HG02870 (cell line): ENCODE results near the gene RNF34.

ENCODE experiments used
- ATAC-seq: cut with Tn5 transposase; IDR thresholded peaks from one replicate; pipeline ENCODE4 v1.9.1; 2021; ENCODE audit warnings: mild to moderate bottlenecking, moderate library complexity; ENCODE audit not compliant: unreplicated experiment

RNF34 gene

DNA sequence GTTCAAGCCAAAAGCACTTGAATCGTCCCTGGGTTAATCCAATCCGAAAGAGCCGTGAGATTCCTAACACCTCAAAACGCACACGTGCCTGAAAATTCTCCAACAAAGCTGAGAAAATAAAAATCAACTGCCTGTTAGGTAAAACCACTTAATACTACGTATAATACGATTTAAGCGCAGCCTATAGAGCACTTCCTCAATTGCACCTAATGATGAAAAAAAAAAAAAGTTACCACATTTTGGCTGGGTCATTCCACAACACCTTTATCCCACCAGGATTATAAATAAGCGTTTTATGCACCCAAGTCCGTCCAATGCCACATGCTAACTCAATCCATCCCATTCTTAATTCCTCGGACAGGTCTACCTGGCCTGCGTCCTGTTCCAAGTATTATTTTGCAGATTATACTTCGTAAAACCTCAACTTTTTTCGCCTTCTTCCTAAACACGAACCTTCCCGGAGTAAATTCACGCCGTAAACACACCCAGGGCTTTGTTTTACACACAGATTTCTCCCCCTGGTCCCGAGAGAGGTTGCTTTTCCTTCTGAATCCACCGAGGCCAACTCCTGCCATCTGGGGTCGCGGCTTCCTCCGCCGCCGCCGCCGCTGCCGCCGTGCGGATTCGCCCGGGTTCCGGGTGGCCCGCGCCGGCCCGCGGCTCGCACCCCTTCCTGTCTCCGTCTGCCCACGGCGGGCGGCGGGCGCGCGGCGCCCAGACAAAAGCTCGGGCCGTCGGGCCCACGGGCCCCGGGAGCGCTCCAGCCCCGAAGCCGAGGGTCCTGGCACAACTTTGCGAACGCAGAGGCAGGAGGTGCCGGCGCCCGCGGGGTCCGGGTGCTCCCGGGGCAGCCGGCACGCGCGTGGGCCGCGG, 66.2 kb downstream of the RNF34 start:
- peak; percentile 7 for ATAC-seq

DNA sequence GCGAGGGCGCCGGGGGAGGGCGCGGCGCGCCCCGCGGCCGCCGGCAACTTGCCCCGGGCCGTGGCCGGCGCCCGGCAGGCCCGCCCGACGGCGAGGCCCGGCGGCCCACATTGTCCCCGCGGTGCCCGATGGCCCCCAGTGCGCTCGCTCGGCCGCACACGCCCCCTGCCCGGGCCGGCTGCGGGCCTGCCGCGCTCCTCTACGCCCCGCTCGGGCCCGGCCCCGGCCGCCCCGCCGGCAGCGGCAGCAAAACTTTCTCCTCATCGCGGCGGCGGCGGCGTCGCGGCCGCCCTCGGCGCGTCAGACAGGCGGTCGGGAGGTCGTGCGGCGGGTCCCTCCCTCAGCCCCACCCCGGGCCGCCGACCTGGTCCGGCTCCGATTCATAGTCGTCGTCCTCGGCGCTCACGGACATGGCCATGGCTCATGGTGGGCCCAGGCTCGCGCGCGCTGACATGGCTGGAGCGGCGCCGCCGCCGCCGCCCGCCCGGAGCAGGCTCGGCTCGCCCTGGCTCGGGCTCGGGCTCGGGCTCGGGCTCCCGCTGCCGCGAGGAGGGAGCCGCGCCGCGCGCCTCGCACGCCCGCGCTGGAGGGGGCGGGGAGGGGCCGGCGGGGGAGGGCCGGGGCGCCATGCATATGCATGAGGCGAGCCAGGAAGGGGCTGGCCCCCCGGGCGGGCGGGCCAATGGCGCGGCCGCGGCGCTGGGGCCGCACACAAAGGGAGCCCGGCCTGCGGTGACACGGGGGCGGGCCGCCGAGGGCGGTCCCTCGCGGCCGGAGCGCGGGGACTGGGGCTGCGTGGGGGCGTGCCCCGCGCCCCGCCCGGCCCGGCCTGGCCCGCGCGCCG, 67.1 kb downstream of the RNF34 start:
- peak; percentile 85 for ATAC-seq

DNA sequence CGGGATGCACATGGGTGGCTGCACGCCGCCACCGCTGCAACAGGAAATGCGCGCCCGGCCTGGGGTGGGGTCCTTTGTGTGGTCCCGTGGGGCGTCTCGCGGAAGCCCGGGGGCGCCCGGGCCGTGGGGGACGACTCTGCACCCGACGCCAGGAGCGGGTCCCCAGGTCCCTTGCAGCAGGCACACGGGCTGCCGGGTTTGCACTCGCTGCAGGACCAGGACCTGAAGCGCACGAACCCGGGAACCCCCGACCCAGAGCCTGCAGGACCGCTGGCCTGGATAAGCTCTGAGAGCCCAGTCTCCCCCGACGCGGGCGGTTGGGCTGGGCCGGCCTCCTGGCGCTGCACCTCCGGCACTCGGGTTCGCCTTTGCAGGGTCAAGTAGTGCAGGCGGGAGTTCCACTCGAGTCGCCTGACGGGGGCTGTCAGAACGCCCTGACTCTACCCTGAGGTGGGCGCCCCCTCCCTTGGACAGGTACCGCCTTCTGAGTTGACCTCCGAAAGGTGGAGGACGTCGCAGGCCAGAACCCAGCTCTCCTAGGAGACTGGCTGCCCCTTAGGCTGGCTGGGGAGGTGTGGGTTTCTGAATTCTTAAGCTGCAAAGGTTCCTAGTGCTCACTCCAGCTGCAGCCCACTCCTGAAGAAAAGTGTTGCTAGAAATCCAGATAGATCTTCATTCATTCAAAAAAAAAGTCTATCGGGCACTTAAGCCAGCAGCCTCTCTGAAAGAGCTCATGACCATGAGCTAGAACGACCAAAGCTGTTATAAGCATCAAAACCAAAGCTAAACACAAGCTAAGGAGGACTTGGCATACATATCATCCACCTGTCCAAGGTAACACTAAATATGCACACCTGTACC, 68.0 kb downstream of the RNF34 start:
- peak; percentile 14 for ATAC-seq

DNA sequence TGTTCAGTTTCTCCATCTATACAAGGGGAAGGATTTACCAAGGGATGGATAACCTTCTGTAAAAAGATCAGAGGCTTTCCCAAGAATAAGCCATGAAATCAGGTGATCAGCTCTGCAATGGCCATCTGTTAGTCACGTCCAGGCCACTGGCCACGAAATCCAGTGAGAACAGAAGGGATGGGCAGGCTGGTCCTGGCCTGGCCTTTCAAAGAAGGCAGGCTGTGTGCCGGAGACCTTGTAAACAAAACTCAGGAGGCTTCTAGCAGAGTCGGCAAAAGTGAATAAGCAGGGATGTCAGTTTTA, 68.5 kb downstream of the RNF34 start:
- ATAC-seq: no peak

DNA sequence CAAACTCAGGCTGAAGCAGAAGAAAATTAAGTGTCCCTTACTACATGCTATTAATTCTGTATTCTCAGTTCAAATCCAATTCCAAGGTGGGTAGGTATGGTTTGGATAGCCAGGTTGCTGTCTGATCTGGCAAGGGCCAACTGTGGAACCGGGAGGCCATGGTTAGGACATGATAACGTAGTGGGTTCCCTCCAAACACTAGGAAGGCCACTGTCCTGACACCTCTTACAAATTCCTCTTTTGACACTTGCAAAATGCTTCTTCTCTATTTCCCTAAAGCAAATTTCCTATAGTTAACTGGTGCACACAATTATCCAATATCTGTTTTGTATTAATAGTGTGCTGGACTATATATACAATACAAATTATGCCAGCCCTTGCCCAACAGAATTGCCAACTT, 70.8 kb downstream of the RNF34 start:
- ATAC-seq: no peak

DNA sequence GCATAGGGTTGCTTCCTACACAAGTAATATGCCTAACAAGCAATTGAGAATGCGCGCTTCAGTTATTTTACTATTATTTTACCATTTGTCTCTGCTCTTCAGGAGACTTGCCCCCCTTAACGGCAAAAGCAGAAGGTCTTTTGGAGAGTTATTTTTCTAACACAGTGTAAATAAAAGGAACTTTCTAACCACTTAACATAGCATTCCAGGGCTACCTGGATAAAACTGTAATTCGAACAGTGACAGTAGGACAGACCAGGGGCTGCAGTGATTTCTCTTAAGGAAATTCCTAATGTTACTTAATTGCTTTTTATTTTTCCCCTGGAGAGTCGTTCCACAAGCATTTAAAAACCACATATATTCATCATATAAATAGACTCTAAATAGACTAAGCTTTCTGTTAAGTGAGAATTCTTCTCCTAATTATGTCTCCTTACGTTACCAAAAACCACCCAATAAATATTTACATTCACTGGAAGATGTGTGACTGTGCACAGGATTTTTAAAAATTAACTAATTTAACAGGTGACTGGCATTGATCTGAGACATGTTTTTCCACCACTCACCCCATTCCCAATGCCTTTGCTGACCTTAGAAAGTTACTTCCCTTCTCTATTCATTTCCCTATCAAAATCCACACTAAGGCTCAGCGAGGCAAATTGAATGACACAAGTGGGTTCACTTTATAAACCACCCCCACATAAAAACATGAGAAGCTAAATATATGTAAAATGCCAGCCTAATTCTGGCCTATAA, 72.4 kb downstream of the RNF34 start:
- ATAC-seq: no peak
